PC-3 (cell line): ENCODE data around the gene ARHGEF2. TPM values are rescaled to one million over a fixed set of nuclear protein-coding genes. Genes with fewer than 3 reads are reported as not detected.
A peak's percentile ranks its signal among the peaks of the same experiment; 100 is the strongest.

Experiments used
- ATAC-seq: fragments of 200-7000 bp; cut with Tn5 transposase; 2 replicates; pipeline ENCODE4 v1.9.1; 2020; ENCODE audit warnings: mild to moderate bottlenecking, moderate library complexity
- BruUV-seq: library from RNA; stranded (reverse); fragments of 400-500 nt; replicated peaks from 2 replicates; lab custom pipeline; 2021; lab: Mats Ljungman, UMichigan
- CTCF ChIA-PET: fragments of 300-600 bp; sonication (Branson Sonifier 250); formaldehyde crosslinking; loops from one replicate; lab custom pipeline; 2022; ENCODE audit warnings: antibody characterized with exemption; lab: Charles Lee
- POLR2A ChIA-PET: fragments of 300-600 bp; sonication (Branson Sonifier 250); formaldehyde crosslinking; loops from one replicate; lab custom pipeline; 2022; ENCODE audit warnings: antibody characterized with exemption; ENCODE audit not compliant: unreplicated experiment; lab: Charles Lee
- DNase-seq: peaks from one replicate; pipeline ENCODE4 v3.0.0-alpha.2; 2015
- H2AFZ ChIP-seq: fragments of 300-600 bp; sonication (generic); 2 replicates; pipeline ENCODE4 v1.6.0; 2016; ENCODE audit warnings: antibody characterized with exemption, low read length
- H3F3A ChIP-seq: fragments of 300-600 bp; sonication (generic); one replicate; pipeline ENCODE4 v1.6.0; 2017; ENCODE audit warnings: antibody characterized with exemption, low read length, control low read depth, mild to moderate bottlenecking; ENCODE audit not compliant: unreplicated experiment
- H3K27ac ChIP-seq: fragments of 300-600 bp; sonication (generic); 2 replicates; pipeline ENCODE4 v1.5.1; 2016; ENCODE audit warnings: mild to moderate bottlenecking, low read length
- H3K27me3 ChIP-seq: fragments of 300-600 bp; sonication (generic); 2 replicates; pipeline ENCODE4 v1.6.1; 2016; ENCODE audit warnings: low read length, mixed read lengths
- H3K36me3 ChIP-seq: fragments of 300-600 bp; sonication (generic); 2 replicates; pipeline ENCODE4 v1.6.1; 2016; ENCODE audit warnings: low read depth, mixed run types, low read length, mixed read lengths
- H3K4me1 ChIP-seq: fragments of 300-600 bp; sonication (generic); 2 replicates; pipeline ENCODE4 v1.5.1; 2016; ENCODE audit warnings: low read length; ENCODE audit not compliant: insufficient read depth
- H3K4me2 ChIP-seq: fragments of 300-600 bp; sonication (generic); 2 replicates; pipeline ENCODE4 v1.6.0; 2016; ENCODE audit warnings: low read length
- H3K4me3 ChIP-seq: fragments of 300-600 bp; sonication (generic); 2 replicates; pipeline ENCODE4 v1.5.1; 2016; ENCODE audit warnings: mild to moderate bottlenecking, low read length, mixed read lengths
- H3K79me2 ChIP-seq: fragments of 300-600 bp; sonication (generic); 2 replicates; pipeline ENCODE4 v1.6.1; 2017; ENCODE audit warnings: low read length, mixed read lengths
- H3K9ac ChIP-seq: fragments of 300-600 bp; sonication (generic); 2 replicates; pipeline ENCODE4 v1.6.0; 2016; ENCODE audit warnings: mild to moderate bottlenecking, low read length
- H3K9me2 ChIP-seq: fragments of 300-600 bp; sonication (generic); replicated peaks from 2 replicates; pipeline ENCODE4 v1.6.1; 2016; ENCODE audit warnings: mixed run types, low read length, mixed read lengths
- H3K9me3 ChIP-seq: fragments of 300-600 bp; sonication (generic); 2 replicates; pipeline ENCODE4 v1.6.1; 2016; ENCODE audit warnings: low read length, mixed read lengths
- H4K20me1 ChIP-seq: fragments of 300-600 bp; sonication (generic); 2 replicates; pipeline ENCODE4 v1.6.1; 2016; ENCODE audit warnings: low read length, mixed read lengths
- CTCF ChIP-seq: fragments of 300-600 bp; sonication (generic); conservative IDR thresholded peaks from 2 replicates; pipeline ENCODE4 v1.5.1; 2017; ENCODE audit warnings: antibody characterized with exemption, low read depth, mild to moderate bottlenecking, low read length
- EZH2 ChIP-seq: fragments of 300-600 bp; sonication (generic); IDR thresholded peaks from one replicate; pipeline ENCODE4 v1.6.1; 2017; ENCODE audit warnings: antibody characterized with exemption, mild to moderate bottlenecking, low read length; ENCODE audit not compliant: unreplicated experiment
- EZH2phosphoT487 ChIP-seq: fragments of 300-600 bp; sonication (generic); IDR thresholded peaks from 2 replicates; pipeline ENCODE4 v1.6.1; 2018; ENCODE audit warnings: mild to moderate bottlenecking, antibody characterized with exemption, low read length, borderline replicate concordance
- intact Hi-C: fragments of 100-400 bp; cut with micrococcal nuclease; formaldehyde crosslinking; loops from 2 replicates; pipeline ENCODE4 v1.9.0; 2023
- total RNA-seq: library from RNA; depleted of rRNA; stranded (reverse); fragments of >200 nt; gene quantifications from 2 replicates; pipeline ENCODE4 v1.2.3, GENCODE V29; 2014

ARHGEF2 gene
- total RNA-seq, 1 experiment from 2014 or later, result 65.9 TPM

DNA sequence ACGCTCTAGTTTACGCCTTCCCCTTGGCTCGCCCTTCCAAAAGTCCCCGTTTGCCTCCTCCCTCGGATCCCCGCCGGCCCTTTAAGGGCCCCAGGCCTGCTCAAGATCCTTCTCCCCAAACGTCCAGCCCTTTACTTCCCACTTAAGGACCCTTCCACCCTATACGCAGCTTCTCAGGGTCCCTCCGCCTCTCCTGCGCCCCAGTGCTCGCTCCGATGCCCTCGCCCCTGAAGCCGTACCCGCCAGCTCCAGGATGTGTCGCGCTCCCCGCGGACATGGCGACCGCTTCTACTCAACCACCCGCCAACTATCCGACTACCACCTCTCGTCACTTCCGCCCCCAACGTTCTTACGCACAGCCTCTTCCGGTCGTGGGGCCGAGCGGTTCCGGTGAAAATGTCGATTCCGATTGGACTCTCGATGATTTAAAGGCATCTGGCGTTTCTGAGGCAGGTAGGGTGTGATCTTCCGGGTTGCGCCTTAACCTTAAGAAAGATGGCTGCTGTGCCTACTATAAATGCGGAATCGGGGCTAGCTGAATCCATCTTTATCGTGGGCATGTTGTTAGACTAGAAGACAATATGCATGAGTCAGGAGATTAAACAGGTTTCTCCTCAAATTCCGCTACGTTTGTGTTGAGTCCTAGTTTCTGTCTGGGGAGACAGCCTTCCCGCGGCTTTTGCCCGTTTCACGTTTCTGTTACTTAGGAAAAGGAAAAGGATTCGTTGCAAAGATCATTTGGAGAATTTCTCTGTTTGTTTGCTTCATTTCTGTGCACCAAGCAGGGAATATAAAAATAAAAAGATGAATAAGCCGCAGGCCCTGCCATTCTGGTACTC is 44.0 kb downstream of the ARHGEF2 start, which contains the start of gene KHDC4:
Gene KHDC4 (minus strand): TSS at position 317 of the 839 bp plus-strand sequence. CDS start 40 bp downstream, at position 277.
- Histone ChIP-seq H3K36me3 (peaks cover 33% of the 10 kb centered on the region), H3K9me3 (no peaks in the 10 kb centered on the region)
- CTCF ChIA-PET, result interaction anchor here (0.7 kb wide), 1 partner anchor 55 kb away, joined by 3 read pairs; no protein-coding TSS in a partner anchor

GRCh38 chr1:155933591-155934096 is 44.7 kb downstream of the ARHGEF2 start:
- ATAC-seq (no peak), DNase-seq (no peak)
- peaks cover 46% of the 10 kb centered on the region for H3K4me1 ChIP-seq
- H4K20me1 ChIP-seq, result peaks cover 34% of the 10 kb centered on the region
- H3K36me3 ChIP-seq, result peaks cover 35% of the 10 kb centered on the region
- H3K9ac ChIP-seq, result peak overlapping the region; percentile 97
- no peak for TF ChIP-seq EZH2
- TF ChIP-seq EZH2phosphoT487, result no peak
- TF ChIP-seq CTCF, result no peak
- peaks cover 60% of the 10 kb centered on the region for H3K79me2 ChIP-seq
- intact Hi-C loops, result loop anchor here (1.0 to 5.0 kb wide), 3 partner anchors 76 to 186 kb away; partner anchors contain the start of genes GON4L, LAMTOR2 and SYT11
- H3F3A ChIP-seq, result peaks cover 21% of the 10 kb centered on the region
- BruUV-seq, result no TSS peak
- peak overlapping the region; percentile 23 for H2AFZ ChIP-seq
- H3K4me3 ChIP-seq, result peak overlapping the region; percentile 80
- ChIA-PET CTCF (no interaction called here), POLR2A (interaction anchor here (1.5 kb wide), 1 partner anchor 42 kb away, joined by 6 read pairs; no protein-coding TSS in a partner anchor)
- peak overlapping the region; percentile 79 for H3K27ac ChIP-seq
- no peaks in the 10 kb centered on the region for H3K27me3 ChIP-seq
- no peaks in the 10 kb centered on the region for H3K9me3 ChIP-seq
- peak overlapping the region; percentile 88 for H3K4me2 ChIP-seq
- no peaks in the 10 kb centered on the region for H3K9me2 ChIP-seq

More for the DNA sequence above, 44.0 kb downstream of the ARHGEF2 start, which contains the start of gene KHDC4:
- peaks cover 21% of the 10 kb centered on the region for H3F3A ChIP-seq
- POLR2A ChIA-PET, result interaction anchor here (1.4 to 1.5 kb wide), 2 partner anchors 42 to 49 kb away, joined by 6 to 8 read pairs; no protein-coding TSS in a partner anchor
- peaks cover 40% of the 10 kb centered on the region for H3K4me1 ChIP-seq
- TF ChIP-seq EZH2 (no peak), CTCF (no peak), EZH2phosphoT487 (no peak)
- ATAC-seq (peak; percentile 76), DNase-seq (peak; percentile 100)
- intact Hi-C loops, result loop anchor here (1.0 to 5.0 kb wide), 3 partner anchors 77 to 187 kb away; partner anchors contain the start of genes GON4L, LAMTOR2 and SYT11
- peaks cover 54% of the 10 kb centered on the region for H3K79me2 ChIP-seq
- peak within 1 kb of the TSS; percentile 97 for H3K9ac ChIP-seq
- BruUV-seq, result no TSS peak
- peak within 1 kb of the TSS; percentile 88 for H3K4me2 ChIP-seq
- peaks cover 32% of the 10 kb centered on the region for H4K20me1 ChIP-seq
- no peaks in the 10 kb centered on the region for H3K27me3 ChIP-seq
- H3K9me2 ChIP-seq, result no peaks in the 10 kb centered on the region
- peak within 1 kb of the TSS; percentile 80 for H3K4me3 ChIP-seq
- H3K27ac ChIP-seq, result peak within 1 kb of the TSS; percentile 79
- peak within 1 kb of the TSS; percentile 79 for H2AFZ ChIP-seq
